IMR-90 (cell line): Measurements from ENCODE around the gene PPP6R3. TPM values are rescaled to one million over a fixed set of nuclear protein-coding genes. Genes with fewer than 3 reads are reported as not detected.

Experiments used
- ATAC-seq: fragments of 200-7000 bp; cut with Tn5 transposase; 2 replicates; pipeline ENCODE4 v1.9.1; 2020; ENCODE audit warnings: low read depth, mild to moderate bottlenecking, moderate library complexity
- BruUV-seq: library from RNA; stranded (reverse); fragments of 400-500 nt; replicated peaks from 2 replicates; lab custom pipeline; 2021; lab: Mats Ljungman, UMichigan
- CTCF ChIA-PET: fragments of 300-600 bp; formaldehyde crosslinking; extraction: SDS; loops from one replicate; lab custom pipeline; 2021; ENCODE audit warnings: antibody characterized with exemption; lab: Yijun Ruan, JAX
- POLR2A ChIA-PET: fragments of 300-600 bp; sonication (Branson Sonifier 250); formaldehyde crosslinking; loops from one replicate; lab custom pipeline; 2022; ENCODE audit warnings: antibody characterized with exemption; ENCODE audit not compliant: unreplicated experiment; lab: Charles Lee
- DNase-seq: peaks from one replicate; pipeline ENCODE4 v3.0.0; 2013
- H2AFZ ChIP-seq: replicated peaks from 2 replicates; pipeline ENCODE3; 2013; ENCODE audit warnings: low read length, mild to moderate bottlenecking; ENCODE audit not compliant: poor library complexity
- H2AK5ac ChIP-seq: 2 replicates; pipeline ENCODE4 v1.6.1; 2013; ENCODE audit warnings: low read depth, low read length, inconsistent platforms
- H2AK9ac ChIP-seq: replicated peaks from 2 replicates; pipeline ENCODE3; 2013; ENCODE audit warnings: mild to moderate bottlenecking, low read depth, low read length, moderate library complexity; ENCODE audit not compliant: poor library complexity
- H2BK120ac ChIP-seq: 2 replicates; pipeline ENCODE4 v1.6.1; 2013; ENCODE audit warnings: low read depth, low read length, inconsistent platforms
- H2BK15ac ChIP-seq: 3 replicates; pipeline ENCODE4 v1.6.1; 2013; ENCODE audit warnings: low read depth, low read length, inconsistent platforms
- H2BK20ac ChIP-seq: 2 replicates; pipeline ENCODE4 v1.6.1; 2013; ENCODE audit warnings: low read depth, mild to moderate bottlenecking, inconsistent platforms, low read length, moderate library complexity
- H2BK5ac ChIP-seq: 2 replicates; pipeline ENCODE4 v1.6.1; 2013; ENCODE audit warnings: mild to moderate bottlenecking, low read depth, low read length, inconsistent platforms; ENCODE audit not compliant: poor library complexity, severe bottlenecking
- H3K14ac ChIP-seq: replicated peaks from 2 replicates; pipeline ENCODE4 v1.6.1; 2013; ENCODE audit warnings: low read depth, low read length, inconsistent platforms
- H3K18ac ChIP-seq: 2 replicates; pipeline ENCODE4 v1.6.1; 2013; ENCODE audit warnings: low read depth, low read length, control low read depth
- H3K23ac ChIP-seq: 2 replicates; pipeline ENCODE4 v1.6.1; 2013; ENCODE audit warnings: low read depth, low read length, inconsistent platforms
- H3K27ac ChIP-seq: 2 replicates; pipeline ENCODE4 v1.5.1; 2013; ENCODE audit warnings: mild to moderate bottlenecking, control low read depth, low read length; ENCODE audit not compliant: insufficient read depth
- H3K27me3 ChIP-seq: 2 replicates; pipeline ENCODE4 v1.6.1; 2013; ENCODE audit warnings: low read length; ENCODE audit not compliant: control insufficient read depth, insufficient read depth
- H3K36me3 ChIP-seq: 2 replicates; pipeline ENCODE4 v1.6.1; 2013; ENCODE audit warnings: low read length, mixed read lengths; ENCODE audit not compliant: control insufficient read depth, insufficient read depth
- H3K4ac ChIP-seq: 2 replicates; pipeline ENCODE4 v1.6.1; 2013; ENCODE audit warnings: low read depth, low read length, inconsistent platforms
- H3K4me1 ChIP-seq: 2 replicates; pipeline ENCODE4 v1.6.1; 2013; ENCODE audit warnings: low read length, mixed read lengths; ENCODE audit not compliant: control insufficient read depth, insufficient read depth
- H3K4me2 ChIP-seq: 2 replicates; pipeline ENCODE4 v1.6.1; 2013; ENCODE audit warnings: low read depth, mild to moderate bottlenecking, control low read depth, low read length, moderate library complexity
- H3K4me3 ChIP-seq: 2 replicates; pipeline ENCODE4 v1.5.1; 2013; ENCODE audit warnings: low read depth, mild to moderate bottlenecking, control low read depth, low read length, moderate library complexity; ENCODE audit not compliant: insufficient read depth
- H3K56ac ChIP-seq: 2 replicates; pipeline ENCODE4 v1.6.1; 2013; ENCODE audit warnings: low read length, inconsistent platforms; ENCODE audit not compliant: insufficient read depth; ENCODE audit errors: extremely low read depth
- H3K79me1 ChIP-seq, 2 experiments: 2 replicates each; pipeline ENCODE4 v1.6.1; 2013; ENCODE audit warnings: low read length in 2 of 2, inconsistent platforms in 1 of 2, low read depth in 1 of 2
- H3K9ac ChIP-seq: 2 replicates; pipeline ENCODE4 v1.6.1; 2013; ENCODE audit warnings: low read depth, low read length, control low read depth
- H3K9me1 ChIP-seq: 2 replicates; pipeline ENCODE4 v1.6.1; 2013; ENCODE audit warnings: low read length, inconsistent platforms; ENCODE audit not compliant: insufficient read depth
- H3K9me3 ChIP-seq: 2 replicates; pipeline ENCODE4 v1.6.1; 2013; ENCODE audit warnings: low read length; ENCODE audit not compliant: control insufficient read depth, insufficient read depth
- H4K20me1 ChIP-seq: 2 replicates; pipeline ENCODE4 v1.6.1; 2013; ENCODE audit warnings: low read length, inconsistent platforms; ENCODE audit not compliant: insufficient read depth
- H4K5ac ChIP-seq: 2 replicates; pipeline ENCODE4 v1.6.1; 2013; ENCODE audit warnings: mild to moderate bottlenecking, low read depth, low read length, control low read depth
- H4K8ac ChIP-seq, 2 experiments: 2 replicates each; pipeline ENCODE4 v1.6.1; 2013; ENCODE audit warnings: low read depth in 2 of 2, low read length in 2 of 2, control low read depth in 1 of 2, inconsistent platforms in 1 of 2
- H4K91ac ChIP-seq: 2 replicates; pipeline ENCODE4 v1.6.1; 2013; ENCODE audit warnings: low read depth, low read length, inconsistent platforms; ENCODE audit not compliant: insufficient read depth
- BHLHE40 ChIP-seq: fragments of 150-350 bp; IDR thresholded peaks from 2 replicates; pipeline ENCODE4 v1.6.1; 2016; ENCODE audit warnings: mild to moderate bottlenecking, low read depth, low read length
- CEBPB ChIP-seq: IDR thresholded peaks from 2 replicates; pipeline ENCODE4 v1.6.1; 2012; ENCODE audit warnings: low read depth, low read length, improper control_type of control experiment
- CHD1 ChIP-seq: IDR thresholded peaks from 2 replicates; pipeline ENCODE4 v1.6.1; 2012; ENCODE audit warnings: low read depth, low read length, improper control_type of control experiment
- FOS ChIP-seq: fragments of 150-350 bp; IDR thresholded peaks from 2 replicates; pipeline ENCODE4 v1.6.1; 2016; ENCODE audit warnings: low read depth, low read length
- MAFK ChIP-seq: IDR thresholded peaks from 2 replicates; pipeline ENCODE4 v1.6.1; 2012; ENCODE audit warnings: low read depth, low read length, improper control_type of control experiment
- MAZ ChIP-seq: IDR thresholded peaks from 2 replicates; pipeline ENCODE4 v1.6.1; 2012; ENCODE audit warnings: low read depth, mild to moderate bottlenecking, low read length, improper control_type of control experiment, moderate library complexity, borderline replicate concordance
- MXI1 ChIP-seq: IDR thresholded peaks from 2 replicates; pipeline ENCODE4 v1.6.1; 2012; ENCODE audit warnings: low read depth, mild to moderate bottlenecking, low read length, moderate library complexity, borderline replicate concordance
- NFE2L2 ChIP-seq: fragments of 150-350 bp; IDR thresholded peaks from 2 replicates; pipeline ENCODE4 v1.6.1; 2016; ENCODE audit warnings: low read depth, mild to moderate bottlenecking, low read length
- POLR2A ChIP-seq: IDR thresholded peaks from 2 replicates; pipeline ENCODE4 v1.6.1; 2012; ENCODE audit warnings: mild to moderate bottlenecking, low read depth, low read length
- RAD21 ChIP-seq: IDR thresholded peaks from 2 replicates; pipeline ENCODE4 v1.6.1; 2012; ENCODE audit warnings: low read length, improper control_type of control experiment
- RCOR1 ChIP-seq: IDR thresholded peaks from 2 replicates; pipeline ENCODE4 v1.6.1; 2012; ENCODE audit warnings: mild to moderate bottlenecking, low read length, improper control_type of control experiment; ENCODE audit not compliant: insufficient replicate concordance
- RFX5 ChIP-seq: IDR thresholded peaks from 2 replicates; pipeline ENCODE4 v1.8.0; 2012; ENCODE audit warnings: low read depth, mild to moderate bottlenecking, low read length, moderate library complexity
- SMC3 ChIP-seq: fragments of 150-350 bp; IDR thresholded peaks from 2 replicates; pipeline ENCODE4 v1.6.1; 2016; ENCODE audit warnings: low read depth, mild to moderate bottlenecking, antibody characterized with exemption, low read length, moderate library complexity
- WGBS, 2 experiments: methylation state at CpG; one replicate each; pipeline versions ENCODE4 v1.1.5 to v1.1.7; 2013; ENCODE audit warnings: missing lambda C conversion rate in 2 of 2; ENCODE audit not compliant: insufficient read length in 1 of 2; ENCODE audit errors: extremely low coverage in 2 of 2; 5-methylcytosine and 5-hydroxymethylcytosine counted together
- dilution Hi-C: fragments of 300-500 bp; cut with HindIII; formaldehyde crosslinking; loops from one replicate; pipeline ENCODE4 v1.14.3; 2018; ENCODE audit warnings: low sequenced_read_pairs; ENCODE audit not compliant: unreplicated experiment
- in situ Hi-C: fragments of 300-500 bp; cut with MboI; formaldehyde crosslinking; loops from 3 replicates; pipeline ENCODE4 v1.14.3; 2019; ENCODE audit warnings: low sequenced_read_pairs, inconsistent platforms, mixed read lengths
- intact Hi-C: fragments of 100-400 bp; cut with micrococcal nuclease; formaldehyde crosslinking; loops from 2 replicates; pipeline ENCODE4 v1.10.0; 2022
- polyA plus RNA-seq, 3 experiments: library from polyadenylated mRNA; depleted of rRNA; stranded (reverse); fragments of >200 nt; gene quantifications; 2 replicates each; pipeline ENCODE4 v1.2.3, GENCODE V29; 2012; ENCODE audit warnings: low replicate concordance in 1 of 3
- total RNA-seq: library from RNA; depleted of rRNA; stranded (reverse); fragments of >200 nt; gene quantifications from 2 replicates; pipeline ENCODE4 v1.2.3, GENCODE V29; 2012
- TF ChIP-seq, protein P1 (sequence below): conservative IDR thresholded peaks from 2 replicates; pipeline ENCODE4 v1.5.1; 2012; ENCODE audit warnings: mild to moderate bottlenecking, low read depth, low read length, improper control_type of control experiment
- TF ChIP-seq, protein P2 (sequence below): fragments of 150-350 bp; IDR thresholded peaks from 2 replicates; pipeline ENCODE4 v1.6.1; 2016; ENCODE audit warnings: low read depth, mild to moderate bottlenecking, low read length, moderate library complexity, borderline replicate concordance
- TF ChIP-seq, protein P3 (sequence below): fragments of 150-350 bp; IDR thresholded peaks from 2 replicates; pipeline ENCODE4 v1.6.1; 2017; ENCODE audit warnings: mild to moderate bottlenecking, antibody characterized with exemption, low read length, low read depth

PPP6R3 gene
- total and polyA plus RNA-seq, 2 of the 4 experiments (the other 2 are of a cell fraction), result 29.0 to 123 TPM

DNA sequence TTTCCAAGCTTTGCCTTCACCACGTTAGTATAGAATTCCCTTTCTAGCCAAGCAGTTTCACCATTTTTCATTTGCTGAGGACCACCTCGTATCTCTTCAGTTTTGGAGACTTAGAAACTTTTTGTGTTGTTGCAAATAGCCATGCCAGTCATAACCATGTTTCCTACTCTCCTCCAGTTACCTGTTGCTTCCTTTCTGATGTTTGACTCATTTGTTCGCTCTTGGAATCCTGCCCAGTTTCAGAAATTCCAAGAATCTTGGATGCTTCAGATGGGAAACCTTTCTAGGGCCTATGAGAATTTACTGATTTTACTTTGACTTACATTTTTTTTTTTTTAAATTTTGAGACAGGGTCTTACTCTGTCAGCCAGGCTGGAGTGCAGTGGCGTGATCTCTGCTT is 65.4 kb downstream of the PPP6R3 start:
- TF ChIP-seq RCOR1, result no peak
- TF ChIP-seq CHD1, result no peak
- no peak for TF ChIP-seq RAD21
- TF ChIP-seq, protein P1, sequence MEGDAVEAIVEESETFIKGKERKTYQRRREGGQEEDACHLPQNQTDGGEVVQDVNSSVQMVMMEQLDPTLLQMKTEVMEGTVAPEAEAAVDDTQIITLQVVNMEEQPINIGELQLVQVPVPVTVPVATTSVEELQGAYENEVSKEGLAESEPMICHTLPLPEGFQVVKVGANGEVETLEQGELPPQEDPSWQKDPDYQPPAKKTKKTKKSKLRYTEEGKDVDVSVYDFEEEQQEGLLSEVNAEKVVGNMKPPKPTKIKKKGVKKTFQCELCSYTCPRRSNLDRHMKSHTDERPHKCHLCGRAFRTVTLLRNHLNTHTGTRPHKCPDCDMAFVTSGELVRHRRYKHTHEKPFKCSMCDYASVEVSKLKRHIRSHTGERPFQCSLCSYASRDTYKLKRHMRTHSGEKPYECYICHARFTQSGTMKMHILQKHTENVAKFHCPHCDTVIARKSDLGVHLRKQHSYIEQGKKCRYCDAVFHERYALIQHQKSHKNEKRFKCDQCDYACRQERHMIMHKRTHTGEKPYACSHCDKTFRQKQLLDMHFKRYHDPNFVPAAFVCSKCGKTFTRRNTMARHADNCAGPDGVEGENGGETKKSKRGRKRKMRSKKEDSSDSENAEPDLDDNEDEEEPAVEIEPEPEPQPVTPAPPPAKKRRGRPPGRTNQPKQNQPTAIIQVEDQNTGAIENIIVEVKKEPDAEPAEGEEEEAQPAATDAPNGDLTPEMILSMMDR, result no peak
- TF ChIP-seq CEBPB, result no peak
- no peak for TF ChIP-seq FOS
- TF ChIP-seq MAFK, result no peak
- TF ChIP-seq, protein P2, sequence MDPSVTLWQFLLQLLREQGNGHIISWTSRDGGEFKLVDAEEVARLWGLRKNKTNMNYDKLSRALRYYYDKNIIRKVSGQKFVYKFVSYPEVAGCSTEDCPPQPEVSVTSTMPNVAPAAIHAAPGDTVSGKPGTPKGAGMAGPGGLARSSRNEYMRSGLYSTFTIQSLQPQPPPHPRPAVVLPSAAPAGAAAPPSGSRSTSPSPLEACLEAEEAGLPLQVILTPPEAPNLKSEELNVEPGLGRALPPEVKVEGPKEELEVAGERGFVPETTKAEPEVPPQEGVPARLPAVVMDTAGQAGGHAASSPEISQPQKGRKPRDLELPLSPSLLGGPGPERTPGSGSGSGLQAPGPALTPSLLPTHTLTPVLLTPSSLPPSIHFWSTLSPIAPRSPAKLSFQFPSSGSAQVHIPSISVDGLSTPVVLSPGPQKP, result no peak
- no peak for TF ChIP-seq MXI1
- no peak for TF ChIP-seq NFE2L2
- TF ChIP-seq POLR2A, result no peak
- no peak for TF ChIP-seq BHLHE40
- TF ChIP-seq RFX5, result no peak
- TF ChIP-seq MAZ, result no peak
- TF ChIP-seq, protein P3, sequence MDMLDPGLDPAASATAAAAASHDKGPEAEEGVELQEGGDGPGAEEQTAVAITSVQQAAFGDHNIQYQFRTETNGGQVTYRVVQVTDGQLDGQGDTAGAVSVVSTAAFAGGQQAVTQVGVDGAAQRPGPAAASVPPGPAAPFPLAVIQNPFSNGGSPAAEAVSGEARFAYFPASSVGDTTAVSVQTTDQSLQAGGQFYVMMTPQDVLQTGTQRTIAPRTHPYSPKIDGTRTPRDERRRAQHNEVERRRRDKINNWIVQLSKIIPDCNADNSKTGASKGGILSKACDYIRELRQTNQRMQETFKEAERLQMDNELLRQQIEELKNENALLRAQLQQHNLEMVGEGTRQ, result no peak
- TF ChIP-seq SMC3, result no peak
- H4K5ac ChIP-seq, result no peak overlapping the region
- H4K8ac ChIP-seq, result no peak overlapping the region
- peaks cover 12% of the 10 kb centered on the region for H3K9me1 ChIP-seq
- in situ Hi-C loops (no loop called here), dilution Hi-C loops (no loop called here), intact Hi-C loops (no loop called here)
- H3K79me1 ChIP-seq, result peaks cover 55 to 82% of the 10 kb centered on the region in 2 experiments
- peaks cover 33% of the 10 kb centered on the region for H3K36me3 ChIP-seq
- H3K23ac ChIP-seq, result no peak overlapping the region
- no CpG with 5 or more reads among the region's 4 CpGs for WGBS, 2 experiments
- H2BK15ac ChIP-seq, result no peak overlapping the region
- H3K4me2 ChIP-seq, result no peak overlapping the region
- DNase-seq (peak; percentile 47), ATAC-seq (no peak)
- H3K27me3 ChIP-seq, result no peaks in the 10 kb centered on the region
- H4K91ac ChIP-seq, result no peak overlapping the region
- ChIA-PET CTCF (interaction anchor here (0.9 kb wide), 1 partner anchor 9 kb away, joined by 3 read pairs; no protein-coding TSS in a partner anchor), POLR2A (no interaction called here)
- no peak overlapping the region for H3K27ac ChIP-seq
- no peak overlapping the region for H3K14ac ChIP-seq
- no peak overlapping the region for H3K56ac ChIP-seq
- no peak overlapping the region for H2AFZ ChIP-seq
- H3K4me3 ChIP-seq, result no peak overlapping the region
- no peak overlapping the region for H3K4ac ChIP-seq
- BruUV-seq, result no TSS peak
- no peak overlapping the region for H2BK20ac ChIP-seq
- H4K20me1 ChIP-seq, result peaks cover 57% of the 10 kb centered on the region
- no peak overlapping the region for H2BK5ac ChIP-seq
- no peaks in the 10 kb centered on the region for H3K9me3 ChIP-seq
- no peak overlapping the region for H3K9ac ChIP-seq
- no peak overlapping the region for H3K18ac ChIP-seq
- no peak overlapping the region for H2AK9ac ChIP-seq
- no peak overlapping the region for H2AK5ac ChIP-seq
- no peaks in the 10 kb centered on the region for H3K4me1 ChIP-seq
- no peak overlapping the region for H2BK120ac ChIP-seq
